ENCODE measurements around the gene UGT1A9.

- no peak for TF ChIP-seq CTCF (IDR thresholded peaks at IDR 0.05)
- TF ChIP-seq EZH2 (IDR thresholded peaks at IDR 0.05), result no peak
- TF ChIP-seq EZH2phosphoT487 (IDR thresholded peaks at IDR 0.05), result no peak
Observed at GRCh38 chr2:233693963-233694362, 22.3 kb downstream of the UGT1A9 start.
